ENCODE data around the gene PDE6H. TPM values are rescaled to one million over a fixed set of nuclear protein-coding genes. Genes with fewer than 3 reads are reported as not detected.

PDE6H gene
- total RNA-seq, 1 donor from 2014 or later: not detected

DNA sequence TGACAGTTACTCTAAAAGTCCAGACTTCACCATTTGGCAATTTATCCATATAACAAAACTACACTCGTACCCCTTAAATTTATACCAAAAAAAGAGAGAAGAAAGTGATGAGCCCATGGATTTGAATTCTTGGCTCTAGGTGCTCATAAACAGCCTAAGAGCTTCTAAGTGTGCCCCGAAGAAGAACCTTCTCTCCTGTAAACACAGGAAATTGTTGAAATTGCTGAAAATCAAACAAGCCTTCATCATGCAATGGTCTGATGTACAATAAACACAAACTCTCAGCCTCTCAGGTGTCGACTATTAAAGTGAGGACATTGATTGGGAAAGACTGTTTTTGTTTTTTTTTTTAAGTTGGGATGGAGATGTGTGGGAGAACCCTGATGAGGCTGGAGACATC, 21.8 kb downstream of the PDE6H start:
- H3K9me3 Mint-ChIP-seq (ENCODE audit: unreplicated experiment): no peaks in the 10 kb centered on the region
- no peaks in the 10 kb centered on the region for H3K27me3 Mint-ChIP-seq (ENCODE audit: unreplicated experiment)
- TF ChIP-seq, protein P1, sequence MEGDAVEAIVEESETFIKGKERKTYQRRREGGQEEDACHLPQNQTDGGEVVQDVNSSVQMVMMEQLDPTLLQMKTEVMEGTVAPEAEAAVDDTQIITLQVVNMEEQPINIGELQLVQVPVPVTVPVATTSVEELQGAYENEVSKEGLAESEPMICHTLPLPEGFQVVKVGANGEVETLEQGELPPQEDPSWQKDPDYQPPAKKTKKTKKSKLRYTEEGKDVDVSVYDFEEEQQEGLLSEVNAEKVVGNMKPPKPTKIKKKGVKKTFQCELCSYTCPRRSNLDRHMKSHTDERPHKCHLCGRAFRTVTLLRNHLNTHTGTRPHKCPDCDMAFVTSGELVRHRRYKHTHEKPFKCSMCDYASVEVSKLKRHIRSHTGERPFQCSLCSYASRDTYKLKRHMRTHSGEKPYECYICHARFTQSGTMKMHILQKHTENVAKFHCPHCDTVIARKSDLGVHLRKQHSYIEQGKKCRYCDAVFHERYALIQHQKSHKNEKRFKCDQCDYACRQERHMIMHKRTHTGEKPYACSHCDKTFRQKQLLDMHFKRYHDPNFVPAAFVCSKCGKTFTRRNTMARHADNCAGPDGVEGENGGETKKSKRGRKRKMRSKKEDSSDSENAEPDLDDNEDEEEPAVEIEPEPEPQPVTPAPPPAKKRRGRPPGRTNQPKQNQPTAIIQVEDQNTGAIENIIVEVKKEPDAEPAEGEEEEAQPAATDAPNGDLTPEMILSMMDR (IDR thresholded peaks at IDR 0.05; ENCODE audit: partially characterized antibody, unreplicated experiment): no peak
- H3K27ac Mint-ChIP-seq (ENCODE audit: unreplicated experiment): no peak overlapping the region
- H3K36me3 Mint-ChIP-seq (ENCODE audit: unreplicated experiment): no peaks in the 10 kb centered on the region
- H3K4me1 Mint-ChIP-seq (ENCODE audit: low read depth, unreplicated experiment): no peaks in the 10 kb centered on the region
- no peak overlapping the region for H3K4me3 Mint-ChIP-seq (ENCODE audit: unreplicated experiment)
- DNase-seq: no peak

DNA sequence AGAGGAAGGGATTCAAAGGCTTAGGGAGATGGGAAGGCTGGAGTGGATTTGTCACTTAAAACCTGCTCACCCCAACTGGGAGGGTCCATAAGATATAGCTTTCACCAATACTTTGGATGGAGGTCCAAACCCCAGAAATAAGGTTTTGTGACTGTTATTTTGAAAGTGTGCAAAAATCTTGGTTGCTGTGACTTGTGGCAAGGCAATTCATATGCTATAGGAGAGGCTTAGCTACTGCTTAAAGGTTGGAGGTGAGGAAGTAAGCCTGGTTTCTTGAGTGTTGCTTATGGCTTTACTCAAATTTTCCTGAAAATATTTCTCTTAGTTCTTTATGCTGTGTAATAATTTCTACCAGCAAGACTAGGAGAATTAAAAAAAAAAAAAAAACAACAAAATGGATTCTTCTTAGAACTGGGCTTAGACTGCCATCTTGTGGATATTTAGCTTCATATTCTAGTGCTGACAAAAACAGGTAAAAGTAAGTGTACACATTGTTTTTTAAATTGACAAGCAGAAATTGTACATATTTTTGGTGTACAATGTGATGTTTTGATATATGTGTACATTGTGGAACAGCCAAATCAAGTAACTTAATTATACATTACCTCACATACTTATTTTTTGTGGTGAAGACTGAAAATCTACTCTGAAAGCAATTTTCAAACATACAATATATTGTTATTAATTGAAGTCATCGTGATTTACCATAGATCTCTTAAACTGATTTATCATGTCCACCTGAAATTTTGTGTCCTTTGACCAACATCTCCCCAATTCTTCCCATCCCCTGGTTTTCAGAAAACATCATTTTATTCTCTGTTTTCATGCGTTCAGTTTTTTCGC, 23.0 kb downstream of the PDE6H start:
- TF ChIP-seq, protein P1 (IDR thresholded peaks at IDR 0.05; ENCODE audit: partially characterized antibody, unreplicated experiment): peak; percentile 64
- H3K36me3 Mint-ChIP-seq (ENCODE audit: unreplicated experiment): no peaks in the 10 kb centered on the region
- no peaks in the 10 kb centered on the region for H3K27me3 Mint-ChIP-seq (ENCODE audit: unreplicated experiment)
- H3K27ac Mint-ChIP-seq (ENCODE audit: unreplicated experiment): no peak overlapping the region
- H3K9me3 Mint-ChIP-seq (ENCODE audit: unreplicated experiment): no peaks in the 10 kb centered on the region
- no peak for DNase-seq
- H3K4me1 Mint-ChIP-seq (ENCODE audit: low read depth, unreplicated experiment): no peaks in the 10 kb centered on the region
- H3K4me3 Mint-ChIP-seq (ENCODE audit: unreplicated experiment): no peak overlapping the region

DNA sequence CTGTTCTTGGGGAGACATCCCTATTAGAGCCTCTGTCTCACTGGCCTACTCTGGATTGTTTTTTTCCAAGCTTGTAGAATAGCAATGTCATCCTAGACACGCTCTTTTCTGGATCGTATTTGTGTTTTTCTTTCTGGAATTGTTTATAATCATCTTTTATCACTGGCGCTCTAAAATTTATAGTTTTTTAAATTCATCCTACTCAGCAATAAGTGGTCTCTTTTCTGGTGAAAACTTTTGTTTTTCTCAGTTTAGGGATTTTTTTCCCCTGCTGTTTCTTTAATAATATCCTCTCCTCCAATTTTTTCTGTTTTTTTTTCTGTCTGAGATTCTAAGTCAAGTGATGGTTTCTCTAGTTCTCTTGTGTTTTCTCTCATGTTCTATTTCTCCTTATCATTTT, 25.2 kb downstream of the PDE6H start:
- H3K9me3 Mint-ChIP-seq (ENCODE audit: unreplicated experiment): no peaks in the 10 kb centered on the region
- DNase-seq: no peak
- no peak overlapping the region for H3K4me3 Mint-ChIP-seq (ENCODE audit: unreplicated experiment)
- H3K36me3 Mint-ChIP-seq (ENCODE audit: unreplicated experiment): no peaks in the 10 kb centered on the region
- peaks cover 14% of the 10 kb centered on the region for H3K4me1 Mint-ChIP-seq (ENCODE audit: low read depth, unreplicated experiment)
- no peak overlapping the region for H3K27ac Mint-ChIP-seq (ENCODE audit: unreplicated experiment)
- TF ChIP-seq, protein P1 (IDR thresholded peaks at IDR 0.05; ENCODE audit: partially characterized antibody, unreplicated experiment): no peak
- H3K27me3 Mint-ChIP-seq (ENCODE audit: unreplicated experiment): no peaks in the 10 kb centered on the region

DNA sequence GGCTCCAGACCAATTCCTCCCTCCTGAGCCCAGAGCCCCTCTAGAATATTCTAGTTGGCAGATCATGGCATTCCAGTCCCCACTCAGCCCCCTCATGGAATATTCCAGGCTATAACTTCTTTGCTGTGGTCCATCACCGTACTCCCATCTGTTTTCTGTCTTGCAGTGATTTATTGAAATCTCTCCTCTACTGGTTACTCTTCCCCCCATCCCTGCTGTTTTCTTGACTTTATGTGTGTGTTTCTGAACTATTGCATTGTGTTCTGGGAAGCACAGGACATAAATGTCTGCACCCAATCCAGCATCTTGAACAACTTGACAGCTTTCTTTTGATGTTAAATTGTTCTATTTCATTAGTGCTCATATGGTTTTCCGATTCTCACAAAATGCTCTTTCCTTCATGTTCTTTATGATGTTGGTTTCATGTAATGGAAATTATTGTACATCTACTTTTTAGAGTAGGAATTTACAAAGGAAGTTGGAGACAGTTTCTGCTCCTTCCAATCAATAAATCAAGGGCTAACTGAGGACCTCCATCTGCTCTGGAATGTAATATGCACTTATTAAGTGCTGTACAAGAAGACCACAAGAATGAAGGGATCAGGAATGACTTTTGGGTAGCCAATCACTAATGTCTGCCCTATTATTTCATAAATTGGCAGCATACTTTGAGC, 26.3 kb downstream of the PDE6H start:
- Mint-ChIP-seq H3K27ac (ENCODE audit: unreplicated experiment) (no peak overlapping the region), H3K4me1 (ENCODE audit: low read depth, unreplicated experiment) (peaks cover 14% of the 10 kb centered on the region), H3K4me3 (ENCODE audit: unreplicated experiment) (no peak overlapping the region), H3K9me3 (ENCODE audit: unreplicated experiment) (no peaks in the 10 kb centered on the region), H3K36me3 (ENCODE audit: unreplicated experiment) (no peaks in the 10 kb centered on the region), H3K27me3 (ENCODE audit: unreplicated experiment) (no peaks in the 10 kb centered on the region)
- TF ChIP-seq, protein P1 (IDR thresholded peaks at IDR 0.05; ENCODE audit: partially characterized antibody, unreplicated experiment): no peak
- DNase-seq: no peak

All from glutamatergic neuron (in vitro differentiated cells).